Ovary (tissue), 9 donors: Measurements from ENCODE around the gene RNF217. TPM values are rescaled to one million over a fixed set of nuclear protein-coding genes. Genes with fewer than 3 reads are reported as not detected.

ENCODE experiments used
- DNase-seq, 5 donors: peaks; one replicate each; pipeline ENCODE4 v3.0.0-alpha.2; 2019 to 2020
- H3K27ac ChIP-seq, 2 donors: fragments of 200-600 bp; one replicate each; pipeline versions ENCODE4 v1.5.1 to v1.8.0; 2019 to 2022
- H3K27me3 ChIP-seq: fragments of 200-600 bp; one replicate; pipeline ENCODE4 v1.8.0; 2022
- H3K36me3 ChIP-seq: fragments of 200-600 bp; sonication (generic); one replicate; pipeline ENCODE4 v1.5.1; 2019
- H3K4me1 ChIP-seq: one replicate; pipeline ENCODE4 v1.8.1; 2013; ENCODE audit warnings: mild to moderate bottlenecking, moderate library complexity; ENCODE audit not compliant: insufficient read depth
- H3K4me3 ChIP-seq: fragments of 200-600 bp; sonication (generic); one replicate; pipeline ENCODE4 v1.5.1; 2017
- H3K9me3 ChIP-seq, 2 donors: fragments of 200-600 bp in 1 of 2; sonication (generic) in 1 of 2; one replicate each; pipeline versions ENCODE4 v1.5.1 to v1.8.1; 2013 to 2019; ENCODE audit warnings: mild to moderate bottlenecking in 1 of 2, moderate library complexity in 1 of 2
- EP300 ChIP-seq: sonication (generic); formaldehyde crosslinking; IDR thresholded peaks from one replicate; pipeline ENCODE4 v1.6.1; 2017; ENCODE audit warnings: antibody characterized with exemption
- POLR2A ChIP-seq: fragments of 450-650 bp; IDR thresholded peaks from one replicate; pipeline ENCODE4 v1.6.1; 2017; ENCODE audit warnings: antibody characterized with exemption, mild to moderate bottlenecking, moderate library complexity
- WGBS, 3 donors: extraction: QIAGEN DNeasy Blood & Tissue Kit in 1 of 3; methylation state at CpG; one replicate each; pipeline versions ENCODE4 v1.1.5 to v1.1.7; 2013 to 2017; 5-methylcytosine and 5-hydroxymethylcytosine counted together
- intact Hi-C, 4 donors: fragments of 100-400 bp; cut with DNase I; formaldehyde crosslinking; loops; one replicate each; pipeline versions ENCODE4 v1.11.0 to v1.15.1; 2022 to 2023
- polyA plus RNA-seq, 2 donors: library from polyadenylated mRNA; stranded (reverse); fragments of 200-250 nt in 1 of 2; fragments of 350-450 nt in 1 of 2; fragmentation: Illumina TruSeq in 1 of 2; extraction: RNeasy Lipid Tissue Mini Kit (QIAGEN cat#74804) in 1 of 2; gene quantifications; one replicate each; pipeline ENCODE4 v1.2.3, GENCODE V29; 2013 to 2014
- total RNA-seq, 7 donors: library from RNA; depleted of rRNA in 2 of 7; stranded (reverse); fragments of >200 nt in 2 of 7; fragmentation: NEBNext Ultra II Directional in 3 of 7; extraction: Animal tissue kit (Norgen Biotek cat#: 25700) in 3 of 7; gene quantifications; one replicate each; pipeline versions ENCODE4 v1.1.0 to v1.2.4, GENCODE V29; 2016 to 2023
- TF ChIP-seq, protein P1 (sequence below), 3 donors: fragments of 450-650 bp in 2 of 3; fragments of 200-600 bp in 1 of 3; IDR thresholded peaks; one replicate each; pipeline versions ENCODE4 v1.5.1 to v1.8.0; 2016 to 2022; ENCODE audit warnings: antibody characterized with exemption in 3 of 3, mild to moderate bottlenecking in 1 of 3
- donor health status: DM: no; HTN: no; CAD: no; lungs with moderate emphysema.
- donor health status: DM: no; HTN: no; CAD: no.
- donor health status: Bipolar disorder and iron deficiency.
- donor health status: DM: yes; HTN: yes; CAD: no.
- donor health status: DM: no; HTN: no; CAD: no.
- donor health status: DM: yes; HTN: yes; CAD: no.

The RNF217 gene
- total and polyA plus RNA-seq, 9 donors: 5.8 to 40.4 (median 33.6) TPM

- no peak overlapping the region for H3K4me3 ChIP-seq
- no peak for TF ChIP-seq POLR2A
- TF ChIP-seq EP300: no peak
- TF ChIP-seq, protein P1, sequence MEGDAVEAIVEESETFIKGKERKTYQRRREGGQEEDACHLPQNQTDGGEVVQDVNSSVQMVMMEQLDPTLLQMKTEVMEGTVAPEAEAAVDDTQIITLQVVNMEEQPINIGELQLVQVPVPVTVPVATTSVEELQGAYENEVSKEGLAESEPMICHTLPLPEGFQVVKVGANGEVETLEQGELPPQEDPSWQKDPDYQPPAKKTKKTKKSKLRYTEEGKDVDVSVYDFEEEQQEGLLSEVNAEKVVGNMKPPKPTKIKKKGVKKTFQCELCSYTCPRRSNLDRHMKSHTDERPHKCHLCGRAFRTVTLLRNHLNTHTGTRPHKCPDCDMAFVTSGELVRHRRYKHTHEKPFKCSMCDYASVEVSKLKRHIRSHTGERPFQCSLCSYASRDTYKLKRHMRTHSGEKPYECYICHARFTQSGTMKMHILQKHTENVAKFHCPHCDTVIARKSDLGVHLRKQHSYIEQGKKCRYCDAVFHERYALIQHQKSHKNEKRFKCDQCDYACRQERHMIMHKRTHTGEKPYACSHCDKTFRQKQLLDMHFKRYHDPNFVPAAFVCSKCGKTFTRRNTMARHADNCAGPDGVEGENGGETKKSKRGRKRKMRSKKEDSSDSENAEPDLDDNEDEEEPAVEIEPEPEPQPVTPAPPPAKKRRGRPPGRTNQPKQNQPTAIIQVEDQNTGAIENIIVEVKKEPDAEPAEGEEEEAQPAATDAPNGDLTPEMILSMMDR (IDR thresholded peaks at IDR 0.05): no peak
- 89 to 98% (median 96%) methylated on average over 8 of the region's 8 CpGs for WGBS, 3 donors
- no peaks in the 10 kb centered on the region for H3K36me3 ChIP-seq
- no peak overlapping the region for H3K27ac ChIP-seq
- no peaks in the 10 kb centered on the region for H3K9me3 ChIP-seq
- H3K4me1 ChIP-seq: no peaks in the 10 kb centered on the region
- no peaks in the 10 kb centered on the region for H3K27me3 ChIP-seq
- DNase-seq: no peak
- intact Hi-C loops: no loop called here
Observed at GRCh38 chr6:125082908-125083683, 120.9 kb downstream of the RNF217 start.

- no peak for DNase-seq
- TF ChIP-seq, protein P1 (IDR thresholded peaks at IDR 0.05): no peak
- TF ChIP-seq POLR2A (no peak), EP300 (no peak)
- H3K27me3 ChIP-seq: no peaks in the 10 kb centered on the region
- no peak overlapping the region for H3K4me3 ChIP-seq
- no peaks in the 10 kb centered on the region for H3K4me1 ChIP-seq
- no peak overlapping the region for H3K27ac ChIP-seq
- no peaks in the 10 kb centered on the region for H3K9me3 ChIP-seq
- no peaks in the 10 kb centered on the region for H3K36me3 ChIP-seq
- 94 to 96% (median 95%) methylated on average over 2 of the region's 2 CpGs for WGBS, 3 donors
- intact Hi-C loops: no loop called here
Observed at GRCh38 chr6:125083684-125083990, 121.4 kb downstream of the RNF217 start.

DNA sequence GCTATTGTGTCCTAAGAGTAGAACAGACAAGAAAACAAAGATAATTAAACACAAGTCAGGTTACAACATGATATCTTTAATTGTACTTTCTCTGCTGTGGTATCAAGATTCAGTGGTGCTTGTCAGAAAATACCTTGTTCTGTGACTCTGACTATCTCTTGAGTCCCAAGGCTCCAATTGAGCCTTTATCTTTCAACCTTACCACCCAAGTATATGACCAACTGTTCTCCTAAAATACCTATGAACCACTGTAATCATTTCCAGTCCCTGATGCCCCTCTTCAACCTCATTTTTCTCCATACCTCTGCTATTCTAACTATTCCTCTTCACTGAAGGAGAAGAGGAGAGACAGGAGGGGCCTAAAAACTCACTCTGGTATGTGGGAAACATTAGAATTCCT, 124.5 kb downstream of the RNF217 start:
- no peaks in the 10 kb centered on the region for H3K27me3 ChIP-seq
- H3K27ac ChIP-seq: no peak overlapping the region
- H3K4me3 ChIP-seq: no peak overlapping the region
- no peaks in the 10 kb centered on the region for H3K36me3 ChIP-seq
- TF ChIP-seq POLR2A: no peak
- no peak for TF ChIP-seq EP300
- TF ChIP-seq, protein P1 (IDR thresholded peaks at IDR 0.05): no peak
- no peaks in the 10 kb centered on the region for H3K4me1 ChIP-seq
- intact Hi-C loops: no loop called here
- no peaks in the 10 kb centered on the region for H3K9me3 ChIP-seq
- no peak for DNase-seq

- H3K4me1 ChIP-seq: no peaks in the 10 kb centered on the region
- H3K36me3 ChIP-seq: no peaks in the 10 kb centered on the region
- no peak overlapping the region for H3K27ac ChIP-seq
- no peak for TF ChIP-seq POLR2A
- TF ChIP-seq EP300: no peak
- TF ChIP-seq, protein P1 (IDR thresholded peaks at IDR 0.05): no peak
- H3K9me3 ChIP-seq: no peaks in the 10 kb centered on the region
- no peaks in the 10 kb centered on the region for H3K27me3 ChIP-seq
- DNase-seq: no peak
- 89 to 94% (median 91%) methylated on average over 5 of the region's 5 CpGs for WGBS, 3 donors
- intact Hi-C loops: no loop called here
- H3K4me3 ChIP-seq: no peak overlapping the region
Observed at GRCh38 chr6:125088963-125089362, 126.7 kb downstream of the RNF217 start.
